Measurements from ENCODE around the gene UNKL.

- TF ChIP-seq POLR2A (IDR thresholded peaks at IDR 0.05; ENCODE audit: low read depth, low read length) (no peak), TAF1 (IDR thresholded peaks at IDR 0.05; ENCODE audit: low read depth, low read length) (no peak), POLR2AphosphoS5 (IDR thresholded peaks at IDR 0.05; ENCODE audit: low read depth, low read length) (no peak)
Observed at GRCh38 chr16:1447965-1448364, 33.5 kb upstream of the UNKL start.
